ENCODE results near the gene TMEM11.
A peak's percentile ranks its signal among the peaks of the same experiment; 100 is the strongest.
"Not testable (repeated sequence)": the region's sequence is repeated elsewhere in the genome, so short reads cannot be mapped to it uniquely, and the experiment has no call there.

TMEM11 gene

DNA sequence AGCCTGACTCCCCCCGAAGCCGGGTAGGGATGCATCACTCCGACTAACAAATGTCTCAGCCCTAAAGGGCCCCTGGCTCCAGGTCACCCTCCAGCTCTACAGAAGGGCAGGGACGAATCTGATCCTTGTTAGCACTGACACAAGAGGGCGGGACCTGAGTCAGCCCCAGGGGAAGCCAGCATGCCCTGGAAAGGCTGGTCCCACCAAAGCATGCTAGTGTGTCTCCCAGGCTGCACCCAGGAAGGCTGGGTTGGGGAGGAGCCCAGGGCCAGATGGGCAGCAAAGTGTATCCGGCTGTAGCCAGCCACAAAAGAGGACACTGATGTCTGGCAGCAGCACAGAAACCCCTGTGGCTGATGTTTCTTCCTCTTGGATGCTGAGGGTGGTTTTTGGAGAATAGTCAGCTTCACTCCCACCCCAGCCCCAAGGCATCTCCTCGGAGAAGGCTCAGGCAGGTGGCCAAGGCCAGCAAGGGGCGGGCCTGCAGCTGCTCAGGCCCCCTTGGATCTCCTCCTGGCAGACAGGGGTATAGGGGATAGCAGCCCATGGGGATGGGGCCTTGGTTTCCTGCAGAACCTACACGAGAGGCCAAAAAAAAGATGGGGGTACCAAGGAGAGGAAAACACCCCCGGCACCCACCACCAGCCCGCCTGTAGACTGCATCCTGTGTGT lies 28.2 kb upstream of the TMEM11 start:
- no peak for DNase-seq

DNA sequence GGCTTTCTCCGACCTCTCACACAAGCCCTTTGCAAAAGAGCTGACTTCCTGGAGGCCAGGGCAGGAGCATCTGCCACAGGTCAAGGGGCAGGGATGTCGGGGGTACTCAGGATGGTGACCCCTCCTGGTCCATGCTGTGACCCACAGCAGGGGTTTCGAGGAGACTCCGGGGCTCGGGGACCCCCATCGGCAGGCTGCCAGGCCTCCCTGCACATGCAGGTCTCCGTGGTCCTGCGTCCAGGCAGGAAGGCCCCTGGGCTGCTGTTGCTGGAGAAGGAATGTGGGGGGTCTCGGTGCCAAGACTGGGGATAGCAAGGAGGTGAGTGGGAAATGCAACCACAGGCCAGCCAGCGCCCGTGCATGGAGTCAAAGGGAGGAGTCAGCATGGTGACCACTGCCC lies 27.6 kb upstream of the TMEM11 start:
- DNase-seq: no peak

GRCh38 chr17:21240369-21241055 lies 26.6 kb upstream of the TMEM11 start:
- no peak for DNase-seq

GRCh38 chr17:21239680-21240368 lies 25.9 kb upstream of the TMEM11 start:
- DNase-seq: peak; percentile 30

- DNase-seq: no peak
Measured at GRCh38 chr17:21235921-21236320, 22.0 kb upstream of the TMEM11 start.

- no peak for DNase-seq
Measured at GRCh38 chr17:21233581-21234347, 19.8 kb upstream of the TMEM11 start.

DNA sequence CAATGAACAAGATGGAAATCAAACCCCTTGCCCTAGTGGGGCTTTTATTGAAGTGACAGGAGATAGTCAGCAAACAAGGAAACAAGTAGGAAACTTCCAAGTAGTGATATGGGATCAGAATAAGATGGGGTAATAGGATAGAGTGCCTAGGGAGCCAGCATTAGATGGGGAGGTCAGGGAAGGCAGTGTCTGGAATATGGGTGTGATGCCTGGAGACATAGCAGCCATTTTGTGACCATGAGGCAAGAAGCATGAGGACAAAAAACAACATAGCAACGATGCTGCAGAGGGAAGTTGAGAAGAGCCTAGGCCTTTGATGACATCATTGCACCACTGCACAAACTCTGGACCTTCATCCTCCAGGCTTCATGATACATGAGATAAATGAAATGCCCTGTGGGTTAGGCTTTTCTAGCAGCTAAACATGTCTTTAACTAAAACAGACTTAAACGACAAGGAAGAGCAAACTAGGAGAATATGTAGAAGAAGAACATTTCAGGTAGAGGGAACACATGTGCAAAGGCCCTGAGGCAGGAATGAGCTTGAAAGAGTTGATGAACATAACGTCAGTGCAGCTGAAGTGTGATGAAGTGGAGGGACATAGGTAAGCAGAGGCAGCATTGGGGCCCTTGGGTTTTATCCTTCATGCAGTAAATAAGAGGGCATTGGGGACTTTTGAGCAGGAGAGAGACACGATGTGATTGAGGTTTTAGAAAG lies 18.2 kb upstream of the TMEM11 start:
- no peak for DNase-seq

DNA sequence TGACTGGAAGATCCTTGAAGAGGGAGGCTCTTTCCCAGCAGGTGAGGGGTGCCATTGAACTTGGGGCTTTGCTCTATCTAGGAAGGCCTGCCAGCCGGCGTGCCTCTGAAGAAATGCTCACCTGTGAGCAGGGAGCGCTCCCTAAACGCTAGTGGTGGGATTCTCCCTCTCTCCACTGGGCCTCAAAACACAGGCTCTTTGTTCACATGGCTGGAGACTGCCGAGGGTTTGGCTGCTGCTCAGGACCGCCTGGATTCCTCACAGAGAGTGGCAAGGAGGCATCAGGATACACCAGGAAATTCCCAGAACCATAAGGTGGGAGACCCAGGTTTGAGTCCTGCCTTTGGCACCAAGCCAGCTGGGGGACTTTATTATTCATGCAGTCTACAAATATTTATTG lies 17.6 kb upstream of the TMEM11 start:
- DNase-seq: no peak

GRCh38 chr17:21228845-21229244 lies 14.9 kb upstream of the TMEM11 start:
- no peak for DNase-seq

GRCh38 chr17:21228111-21228510 lies 14.2 kb upstream of the TMEM11 start:
- no peak for DNase-seq

GRCh38 chr17:21227277-21227676 lies 13.3 kb upstream of the TMEM11 start:
- not testable (repeated sequence) for DNase-seq

GRCh38 chr17:21223086-21223485 lies 9.1 kb upstream of the TMEM11 start:
- no peak for DNase-seq

DNA sequence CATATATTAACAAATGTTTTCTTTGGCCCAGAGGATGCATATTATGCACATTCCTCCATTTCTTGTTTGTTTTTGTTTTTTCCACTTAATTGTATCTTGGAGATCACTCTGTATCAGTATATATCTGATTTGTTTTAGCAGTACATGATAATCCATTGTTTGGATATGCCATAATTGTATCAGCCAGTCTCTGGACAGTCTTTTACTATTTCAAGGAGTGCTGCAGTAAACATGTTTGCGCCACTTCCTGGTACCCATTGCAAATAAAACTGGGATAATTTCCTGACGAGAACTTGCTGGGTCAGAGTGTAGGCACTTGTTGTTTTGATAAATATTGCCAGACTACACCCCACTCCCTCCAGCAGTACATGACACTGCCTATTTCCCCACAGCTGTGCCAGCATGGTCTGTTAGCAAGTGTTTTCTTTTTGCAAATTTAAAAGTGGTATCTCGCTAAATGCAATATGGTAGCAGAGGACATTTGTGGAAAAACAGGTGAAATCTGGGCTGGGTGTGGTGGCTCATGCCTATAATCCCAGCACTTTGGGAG lies 4.9 kb upstream of the TMEM11 start:
- no peak for DNase-seq

GRCh38 chr17:21218101-21218500 lies 4.1 kb upstream of the TMEM11 start:
- DNase-seq: no peak

DNA sequence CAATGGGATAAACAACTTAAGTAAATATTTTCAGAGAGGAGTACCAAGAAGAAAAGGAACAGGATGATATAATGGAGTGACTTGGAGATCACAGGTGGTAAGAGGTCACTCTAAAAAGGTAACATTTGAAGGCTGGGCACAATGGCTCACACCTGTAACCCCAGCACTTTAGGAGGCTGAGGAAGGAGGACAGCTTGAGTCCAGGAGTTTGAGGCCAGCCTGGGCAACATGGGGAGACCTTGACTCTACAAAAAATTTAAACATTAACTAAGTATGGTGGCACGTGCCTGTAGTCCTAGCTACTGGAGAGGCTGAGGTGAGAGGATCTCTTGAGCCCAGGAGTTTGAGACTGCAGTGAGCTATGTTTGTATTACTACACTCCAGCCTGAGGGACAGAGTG lies 3.4 kb upstream of the TMEM11 start:
- no peak for DNase-seq

GRCh38 chr17:21215935-21216334 lies 2.0 kb upstream of the TMEM11 start:
- DNase-seq: no peak

DNA sequence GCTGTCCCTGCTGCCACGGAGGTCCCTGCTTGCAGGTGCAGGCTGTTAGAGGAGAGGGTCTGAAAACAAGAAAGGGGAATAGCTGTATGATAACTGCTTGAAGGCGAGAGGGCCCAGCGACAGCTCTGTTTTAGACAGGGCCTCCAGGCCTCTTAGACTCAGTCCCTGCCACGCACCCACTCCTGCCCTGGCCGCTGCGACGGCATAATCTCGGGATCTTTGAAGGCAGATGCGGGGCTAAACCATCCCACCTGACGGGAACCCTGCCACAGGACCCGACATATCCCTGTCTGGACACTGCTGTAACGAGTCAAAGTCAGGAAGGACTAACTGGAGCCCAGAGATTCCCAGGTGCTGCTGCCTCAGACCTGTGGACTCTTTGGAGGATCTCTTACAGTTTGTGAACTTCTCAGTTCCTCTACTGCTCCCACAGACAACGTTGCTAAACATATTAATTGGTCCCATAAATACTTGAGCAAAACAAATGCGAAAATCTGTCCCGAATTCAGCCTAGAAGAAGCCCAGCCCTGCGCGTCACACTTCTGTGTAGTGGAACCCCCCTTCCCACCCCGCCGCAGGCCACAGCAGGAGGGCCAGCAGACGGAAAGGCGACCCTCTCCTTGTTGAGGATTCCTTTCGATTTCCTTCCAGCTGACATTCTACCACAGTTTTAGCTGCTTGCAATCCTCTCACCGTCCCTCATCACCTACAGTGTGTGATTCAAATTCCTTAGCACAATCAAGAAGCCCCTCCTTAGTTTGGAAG lies 998 bp upstream of the TMEM11 start:
- DNase-seq: no peak

DNA sequence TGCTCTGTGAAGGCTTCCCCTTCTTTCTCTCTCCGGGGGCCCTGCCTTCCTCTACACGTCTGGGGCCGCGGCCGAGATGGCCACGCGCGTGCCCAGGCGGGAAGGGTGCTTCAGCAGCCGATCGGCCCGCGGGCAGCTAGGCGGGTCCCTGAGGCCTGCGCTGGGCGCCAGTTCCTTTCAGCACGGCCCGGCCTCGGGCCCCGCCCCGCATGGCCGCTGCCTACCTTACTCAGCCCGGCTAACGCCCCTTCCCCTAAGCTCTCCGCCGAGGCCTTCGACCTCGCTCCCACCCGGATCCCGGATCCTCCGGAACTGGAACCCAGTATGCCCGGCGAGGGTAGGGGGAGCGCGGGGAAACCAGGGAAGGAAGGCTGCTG lies 335 bp downstream of the TMEM11 start:
- DNase-seq: peak; percentile 53

DNA sequence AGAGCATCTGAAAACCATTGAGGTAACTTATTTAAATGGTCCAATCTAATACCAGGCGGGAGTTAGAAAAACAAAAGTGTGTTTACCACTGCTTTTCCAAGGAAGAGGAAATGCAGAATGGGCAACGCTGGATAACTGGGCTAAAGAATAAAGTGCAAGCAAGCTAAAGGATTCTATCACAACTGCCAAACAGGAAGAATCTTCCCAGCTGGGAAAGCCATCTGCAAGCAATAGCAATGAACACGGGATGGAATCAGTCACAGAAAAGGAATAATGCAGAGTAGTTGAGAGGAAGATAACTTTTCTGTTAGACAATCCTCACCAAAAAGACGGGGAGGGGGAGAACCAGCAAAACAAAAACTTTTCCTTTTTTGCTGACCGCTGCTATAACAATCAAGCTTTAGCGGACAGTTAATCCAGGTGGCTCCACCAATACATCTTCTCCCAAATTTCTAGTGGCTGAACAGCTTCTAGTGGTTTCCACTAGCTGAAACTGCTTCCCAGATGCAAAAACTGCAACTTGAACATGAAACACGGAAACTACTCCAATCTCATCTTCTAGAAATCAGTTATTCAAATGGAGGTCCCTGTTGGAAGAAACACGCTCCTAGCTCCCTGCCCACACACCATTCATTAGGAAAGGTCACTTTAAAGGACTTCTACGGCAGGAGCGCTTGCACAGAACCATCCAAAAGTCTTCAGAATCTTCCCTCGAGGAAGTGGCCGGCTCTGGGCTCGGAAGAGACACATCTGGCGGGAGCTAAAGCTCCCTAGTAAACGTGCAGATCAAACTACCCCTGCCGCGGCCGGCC lies 929 bp downstream of the TMEM11 start:
- no peak for DNase-seq

DNA sequence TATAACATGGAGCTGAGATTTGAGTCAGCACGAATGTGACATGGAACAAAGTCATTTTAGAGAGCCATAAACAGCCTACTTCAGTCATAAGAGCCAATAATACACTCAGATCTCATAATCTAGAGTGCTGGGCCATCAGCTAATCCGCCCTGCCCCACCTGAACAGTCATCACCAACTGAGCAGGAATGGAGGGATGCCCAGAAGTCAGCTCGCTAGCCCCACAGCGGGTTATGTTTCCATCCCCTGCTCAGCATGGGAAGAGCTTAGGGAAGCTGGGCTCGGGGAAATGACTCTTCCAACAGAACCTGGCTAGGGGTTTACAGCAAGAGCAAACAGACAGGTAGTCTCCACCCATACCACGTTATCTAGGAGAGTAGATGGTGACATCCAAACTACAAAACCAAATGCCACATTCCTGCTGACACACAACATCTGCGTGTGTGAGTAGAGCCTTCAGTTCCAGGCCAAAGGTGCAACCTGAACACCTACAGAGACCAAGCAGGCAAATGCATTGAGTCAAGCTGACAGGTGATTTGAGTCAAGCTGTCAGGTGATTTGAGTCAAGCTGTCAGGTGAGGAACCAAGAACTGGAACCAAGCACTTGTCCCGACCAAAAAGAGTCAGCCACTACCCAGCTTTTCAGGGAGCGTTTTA lies 2.0 kb downstream of the TMEM11 start:
- no peak for DNase-seq

All from NCI-H1694 treated with DMSO at 0.1 percent for 48 hours (cell line).